ENCODE data around the gene NUP62.
A peak's percentile ranks its signal among the peaks of the same experiment; 100 is the strongest.

The NUP62 gene

DNA sequence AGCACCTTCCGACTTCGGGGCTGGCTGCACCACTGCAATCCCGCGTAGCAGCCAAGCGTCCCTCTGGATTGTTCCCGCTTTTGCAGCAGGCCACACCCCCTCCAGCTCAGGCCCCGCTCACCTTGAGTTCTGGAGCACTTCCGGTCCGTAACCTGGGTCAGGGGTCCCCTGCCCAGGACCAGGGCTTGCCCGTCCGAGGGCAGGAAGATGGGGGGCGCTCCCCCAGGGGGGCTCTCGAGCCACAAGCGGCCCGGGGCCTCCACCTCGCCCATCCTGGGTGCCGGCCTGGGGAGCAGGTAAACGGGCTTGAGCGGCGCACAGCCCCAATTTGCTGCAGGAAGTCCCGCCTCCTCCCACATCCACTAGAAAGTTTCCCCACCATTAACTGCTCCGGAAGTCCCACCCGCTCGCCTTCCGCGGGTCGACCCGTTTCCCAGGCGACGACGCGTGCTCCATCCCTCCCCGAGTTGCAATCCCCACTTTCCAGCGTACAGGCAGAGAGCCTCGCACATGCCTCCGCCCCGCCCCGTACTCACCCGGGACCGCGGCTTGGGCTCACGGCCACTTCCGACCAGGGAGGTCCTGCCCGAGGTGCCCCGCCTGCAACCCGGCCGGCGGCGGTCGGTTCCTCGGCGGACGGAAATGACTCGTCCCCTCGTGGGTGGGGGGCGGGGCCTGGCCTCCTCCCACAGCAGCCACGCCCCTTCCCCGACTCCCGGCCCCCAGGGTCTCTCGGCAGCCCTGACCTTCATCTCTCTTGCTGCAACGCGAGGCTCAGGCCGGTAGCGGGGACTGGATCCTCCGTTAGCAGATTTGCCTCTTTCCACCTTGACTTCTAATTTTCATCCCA lies 62.1 kb downstream of the NUP62 start, which contains the start of gene PNKP:
TSS of gene PNKP (minus strand) at position 644 of the 850 bp plus-strand sequence. CDS start at position 272, 372 bp downstream.
- peak; percentile 94 for DNase-seq (ENCODE audit: low read depth)
- H3K4me3 ChIP-seq (ENCODE audit: low read length): peak within 1 kb of the TSS; percentile 96
- peaks cover 28% of the 10 kb centered on the region for H3K36me3 ChIP-seq (ENCODE audit: control insufficient read depth, insufficient read depth, low read length, severe bottlenecking)
- peaks cover 43% of the 10 kb centered on the region for H3K4me1 ChIP-seq (ENCODE audit: control insufficient read depth, insufficient read depth, low read length)
- H3K9me3 ChIP-seq (ENCODE audit: control insufficient read depth, low read length): no peaks in the 10 kb centered on the region
- H3K9ac ChIP-seq (ENCODE audit: low read length): peak within 1 kb of the TSS; percentile 91
- no peaks in the 10 kb centered on the region for H3K27me3 ChIP-seq (replicated peaks; ENCODE audit: control insufficient read depth, insufficient read depth, low read length)

DNA sequence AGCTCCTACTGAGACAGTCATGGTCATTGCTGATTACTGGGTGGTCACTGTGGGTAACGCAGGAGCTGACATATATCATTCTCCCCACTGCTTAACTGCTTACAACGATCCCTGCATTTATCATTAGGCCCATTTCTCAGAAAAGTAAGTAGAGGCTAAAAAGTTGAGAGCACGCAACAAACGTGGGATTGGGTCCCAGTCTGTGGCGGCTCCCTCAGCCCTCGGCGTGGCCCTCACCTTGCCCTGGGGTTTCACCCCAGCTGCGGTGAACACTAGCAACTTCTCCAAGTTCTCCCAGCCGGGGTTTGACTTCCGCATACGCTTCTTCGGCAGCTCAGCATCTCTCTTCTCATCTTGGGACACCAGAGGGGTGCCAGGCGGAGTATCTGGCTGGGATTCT lies 64.4 kb downstream of the NUP62 start:
- Histone ChIP-seq H3K9me3 (ENCODE audit: control insufficient read depth, low read length) (no peaks in the 10 kb centered on the region), H3K9ac (ENCODE audit: low read length) (no peak overlapping the region), H3K4me3 (ENCODE audit: low read length) (peak overlapping the region; percentile 96), H3K27me3 (replicated peaks; ENCODE audit: control insufficient read depth, insufficient read depth, low read length) (no peaks in the 10 kb centered on the region), H3K36me3 (ENCODE audit: control insufficient read depth, insufficient read depth, low read length, severe bottlenecking) (peaks cover 33% of the 10 kb centered on the region), H3K4me1 (ENCODE audit: control insufficient read depth, insufficient read depth, low read length) (peaks cover 32% of the 10 kb centered on the region)
- DNase-seq (ENCODE audit: low read depth): no peak

DNA sequence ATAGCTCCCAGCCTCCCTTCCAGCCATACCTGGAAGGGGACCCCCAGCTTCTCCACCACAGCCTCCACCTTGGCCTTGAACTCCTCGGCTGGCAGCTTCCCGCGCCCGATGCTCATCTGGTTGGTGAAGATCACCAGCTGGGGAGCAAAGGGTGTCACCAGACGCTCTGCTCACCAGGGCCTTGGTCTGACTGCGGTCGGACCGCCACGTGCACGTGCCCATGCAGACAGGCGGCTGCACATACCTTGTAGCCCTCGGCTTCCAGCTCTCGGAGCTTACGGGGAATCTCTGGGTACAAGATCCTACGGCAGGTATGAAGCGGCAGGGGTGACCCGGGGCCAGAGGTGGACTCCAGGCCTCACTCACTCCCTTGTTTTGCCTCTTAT lies 65.4 kb downstream of the NUP62 start:
- no peaks in the 10 kb centered on the region for H3K27me3 ChIP-seq (replicated peaks; ENCODE audit: control insufficient read depth, insufficient read depth, low read length)
- H3K4me1 ChIP-seq (ENCODE audit: control insufficient read depth, insufficient read depth, low read length): peaks cover 31% of the 10 kb centered on the region
- H3K9ac ChIP-seq (ENCODE audit: low read length): no peak overlapping the region
- H3K4me3 ChIP-seq (ENCODE audit: low read length): no peak overlapping the region
- H3K9me3 ChIP-seq (ENCODE audit: control insufficient read depth, low read length): no peaks in the 10 kb centered on the region
- DNase-seq (ENCODE audit: low read depth): no peak
- H3K36me3 ChIP-seq (ENCODE audit: control insufficient read depth, insufficient read depth, low read length, severe bottlenecking): peaks cover 37% of the 10 kb centered on the region

DNA sequence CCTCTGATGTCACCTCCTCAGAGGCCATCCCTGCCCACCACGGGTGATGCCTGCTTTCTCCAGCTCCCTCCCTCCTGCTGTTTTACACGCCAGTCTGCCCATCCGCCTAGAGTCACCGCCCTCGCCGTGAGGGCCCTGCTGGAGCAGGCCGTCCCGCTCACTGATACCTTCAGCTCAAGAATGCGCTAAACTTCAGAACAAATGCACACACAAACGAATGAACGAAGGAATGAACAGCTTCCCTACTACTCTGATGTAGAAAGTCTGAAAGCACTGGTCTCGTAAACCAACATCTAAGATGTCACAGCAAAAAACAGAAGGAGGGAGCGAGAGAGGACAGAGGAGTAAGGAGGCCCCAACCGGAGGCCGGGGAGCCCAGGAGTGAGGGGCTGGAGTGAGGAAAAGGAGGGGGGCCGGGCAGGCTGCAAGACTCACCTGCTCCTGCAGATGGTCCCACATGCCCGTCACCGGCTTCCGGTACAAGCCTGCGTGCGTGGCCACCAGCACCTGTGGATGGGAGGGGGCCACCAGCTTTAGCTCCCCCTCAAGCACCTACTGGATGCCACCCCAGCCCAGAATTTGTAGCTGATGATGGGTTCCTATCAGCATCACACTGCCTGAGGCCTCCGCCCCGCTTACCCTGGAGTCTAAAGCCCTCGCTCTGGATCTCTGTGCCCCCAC lies 65.9 kb downstream of the NUP62 start:
- H3K36me3 ChIP-seq (ENCODE audit: control insufficient read depth, insufficient read depth, low read length, severe bottlenecking): peaks cover 38% of the 10 kb centered on the region
- H3K4me3 ChIP-seq (ENCODE audit: low read length): no peak overlapping the region
- H3K27me3 ChIP-seq (replicated peaks; ENCODE audit: control insufficient read depth, insufficient read depth, low read length): no peaks in the 10 kb centered on the region
- no peak for DNase-seq (ENCODE audit: low read depth)
- H3K9me3 ChIP-seq (ENCODE audit: control insufficient read depth, low read length): no peaks in the 10 kb centered on the region
- no peak overlapping the region for H3K9ac ChIP-seq (ENCODE audit: low read length)
- peaks cover 26% of the 10 kb centered on the region for H3K4me1 ChIP-seq (ENCODE audit: control insufficient read depth, insufficient read depth, low read length)

DNA sequence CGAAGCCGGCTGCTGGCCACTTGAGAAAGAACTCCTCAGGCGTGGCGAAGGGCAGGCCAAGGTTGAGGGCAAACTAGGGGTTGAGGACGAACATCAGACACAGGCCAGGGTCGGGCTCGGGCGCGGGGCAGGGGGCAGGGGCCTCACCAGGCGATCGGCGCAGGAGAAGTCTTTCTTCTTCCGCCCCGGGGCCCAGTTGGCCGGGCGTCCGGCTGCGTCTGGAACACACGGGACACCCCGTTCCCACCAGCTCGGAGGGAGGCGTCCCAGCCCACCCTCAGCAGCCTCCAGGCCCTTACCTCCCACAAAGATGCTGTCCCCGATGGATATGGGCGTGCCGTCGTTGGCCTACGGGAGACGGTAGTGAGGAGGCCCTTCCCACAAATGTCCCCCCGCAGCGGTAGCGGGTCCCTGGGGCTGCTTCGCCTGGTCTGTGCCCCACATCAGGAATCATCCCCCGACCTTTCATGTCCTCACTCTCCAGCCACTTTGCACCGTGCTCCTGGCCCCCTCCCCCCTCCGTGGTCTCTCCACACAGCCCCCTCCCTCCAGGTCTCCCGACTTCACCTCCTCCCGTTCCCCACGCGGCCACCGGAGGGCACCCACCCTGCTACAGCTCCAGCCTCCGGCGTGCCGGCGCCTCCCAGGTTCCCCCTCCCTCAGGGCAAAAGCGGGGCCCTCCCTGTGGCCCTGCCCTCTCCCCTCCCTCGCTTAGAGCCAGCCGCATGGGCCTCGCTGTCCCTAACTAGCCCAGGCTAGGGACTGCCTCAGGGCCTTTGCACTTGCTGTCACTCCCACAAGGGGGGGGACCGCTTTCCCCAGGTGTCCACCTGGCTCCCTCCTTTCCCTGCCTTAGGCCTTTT lies 66.7 kb downstream of the NUP62 start:
- Histone ChIP-seq H3K4me1 (ENCODE audit: control insufficient read depth, insufficient read depth, low read length) (peaks cover 23% of the 10 kb centered on the region), H3K9me3 (ENCODE audit: control insufficient read depth, low read length) (no peaks in the 10 kb centered on the region), H3K9ac (ENCODE audit: low read length) (no peak overlapping the region), H3K4me3 (ENCODE audit: low read length) (no peak overlapping the region), H3K27me3 (replicated peaks; ENCODE audit: control insufficient read depth, insufficient read depth, low read length) (no peaks in the 10 kb centered on the region), H3K36me3 (ENCODE audit: control insufficient read depth, insufficient read depth, low read length, severe bottlenecking) (peaks cover 46% of the 10 kb centered on the region)
- DNase-seq (ENCODE audit: low read depth): no peak

DNA sequence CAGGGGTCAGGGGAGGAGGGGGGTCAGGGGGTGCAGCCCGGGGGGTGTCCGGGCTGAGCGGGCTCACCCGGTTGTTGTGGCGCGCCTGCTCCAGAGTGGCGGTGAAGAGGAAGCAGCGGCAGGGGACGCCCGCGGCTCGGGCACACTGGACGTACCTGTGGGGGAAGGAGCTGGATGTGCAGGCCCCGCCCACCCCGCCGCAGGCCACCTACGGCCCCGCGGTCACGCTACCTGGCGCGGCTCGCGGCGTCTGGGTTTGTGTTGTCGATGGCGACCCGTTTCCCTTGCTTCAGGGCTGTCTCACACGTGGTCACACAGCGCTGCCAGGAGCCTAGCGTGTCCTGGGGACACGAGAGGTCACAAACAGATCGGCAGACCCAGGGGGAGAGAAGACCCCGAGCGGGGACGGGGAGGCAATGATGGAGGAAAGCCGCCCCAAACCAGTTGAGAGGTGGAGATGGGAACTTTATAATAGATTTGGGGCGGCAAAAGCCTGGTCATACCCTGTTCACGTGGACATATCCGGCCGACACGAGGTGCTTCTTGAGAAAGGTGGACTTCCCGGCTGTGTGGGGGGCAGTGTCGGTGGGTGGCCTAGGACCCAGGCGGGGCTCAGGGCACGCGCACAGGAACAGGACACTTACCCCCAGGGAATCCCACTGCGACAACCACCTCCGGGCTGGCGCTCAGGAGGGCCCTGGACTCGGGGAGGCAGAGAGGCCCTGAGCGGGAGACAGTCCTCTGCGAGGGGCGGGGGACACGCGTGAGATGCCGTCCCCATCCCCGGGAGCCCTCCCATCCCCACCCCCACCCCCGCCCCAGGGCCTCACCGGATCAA lies 67.5 kb downstream of the NUP62 start:
- Histone ChIP-seq H3K9ac (ENCODE audit: low read length) (no peak overlapping the region), H3K4me1 (ENCODE audit: control insufficient read depth, insufficient read depth, low read length) (peaks cover 22% of the 10 kb centered on the region), H3K36me3 (ENCODE audit: control insufficient read depth, insufficient read depth, low read length, severe bottlenecking) (peaks cover 54% of the 10 kb centered on the region), H3K4me3 (ENCODE audit: low read length) (no peak overlapping the region), H3K27me3 (replicated peaks; ENCODE audit: control insufficient read depth, insufficient read depth, low read length) (no peaks in the 10 kb centered on the region), H3K9me3 (ENCODE audit: control insufficient read depth, low read length) (no peaks in the 10 kb centered on the region)
- DNase-seq (ENCODE audit: low read depth): no peak

DNA sequence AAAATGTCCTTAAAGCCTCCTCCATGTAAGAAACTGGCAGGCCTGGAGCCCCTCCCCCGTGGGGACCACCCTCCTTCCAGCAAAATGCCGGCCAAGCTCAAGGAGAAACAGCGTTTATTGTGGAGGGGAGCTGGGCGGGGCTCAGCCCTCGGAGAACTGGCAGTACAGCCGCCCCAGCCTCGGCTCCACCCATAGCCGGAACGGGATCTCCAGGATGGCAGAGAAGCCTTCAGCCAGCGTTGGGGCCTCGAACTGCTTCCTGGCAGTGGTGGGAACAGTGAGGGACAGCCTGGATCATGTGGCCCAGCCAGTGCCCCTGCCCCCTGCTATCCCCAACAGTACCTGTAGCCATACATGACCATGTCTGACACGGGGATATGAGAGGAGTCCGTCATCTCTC lies 68.2 kb downstream of the NUP62 start:
- Histone ChIP-seq H3K36me3 (ENCODE audit: control insufficient read depth, insufficient read depth, low read length, severe bottlenecking) (peaks cover 58% of the 10 kb centered on the region), H3K4me3 (ENCODE audit: low read length) (no peak overlapping the region), H3K4me1 (ENCODE audit: control insufficient read depth, insufficient read depth, low read length) (peaks cover 15% of the 10 kb centered on the region), H3K9me3 (ENCODE audit: control insufficient read depth, low read length) (no peaks in the 10 kb centered on the region), H3K27me3 (replicated peaks; ENCODE audit: control insufficient read depth, insufficient read depth, low read length) (no peaks in the 10 kb centered on the region), H3K9ac (ENCODE audit: low read length) (peak overlapping the region; percentile 52)
- DNase-seq (ENCODE audit: low read depth): no peak

DNA sequence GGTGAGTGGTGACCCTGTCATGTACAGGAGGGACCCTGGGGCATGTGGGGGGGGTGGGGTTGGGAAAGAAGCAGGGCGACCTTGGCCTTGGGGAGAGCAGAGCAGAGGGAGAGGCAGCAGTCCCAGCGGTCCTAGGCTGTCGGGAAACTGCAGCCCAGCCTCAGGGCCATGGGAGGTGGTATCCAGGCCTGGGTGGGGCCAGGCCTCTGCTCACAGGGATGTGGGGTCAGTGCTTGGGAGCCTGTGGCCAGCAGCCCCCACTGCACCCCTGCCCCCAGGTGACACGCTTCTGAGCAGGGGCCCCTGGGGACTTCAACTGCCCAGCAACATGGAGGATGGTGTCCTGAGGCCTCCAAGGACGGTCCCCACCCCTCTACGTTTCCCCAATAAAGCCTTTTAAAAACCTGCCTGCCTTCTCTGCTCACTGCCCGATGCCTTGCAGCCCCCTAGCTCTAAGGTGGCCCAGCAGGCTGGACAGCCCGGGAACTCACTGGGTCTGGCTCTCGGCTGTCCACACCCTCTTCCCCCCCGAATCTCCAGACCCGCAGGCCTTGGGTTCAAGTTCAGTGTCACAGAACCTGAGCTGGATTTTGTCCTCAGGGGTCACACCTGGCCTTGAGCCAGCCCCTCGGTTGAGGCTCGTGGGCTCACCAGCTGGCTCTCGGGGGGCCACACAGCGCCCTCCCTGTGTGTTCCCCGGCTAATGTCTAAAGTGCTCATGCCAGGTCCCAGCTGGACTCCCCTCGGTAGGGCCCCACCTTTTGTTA lies 68.8 kb downstream of the NUP62 start:
- no peak for DNase-seq (ENCODE audit: low read depth)
- H3K9me3 ChIP-seq (ENCODE audit: control insufficient read depth, low read length): no peaks in the 10 kb centered on the region
- no peaks in the 10 kb centered on the region for H3K27me3 ChIP-seq (replicated peaks; ENCODE audit: control insufficient read depth, insufficient read depth, low read length)
- H3K36me3 ChIP-seq (ENCODE audit: control insufficient read depth, insufficient read depth, low read length, severe bottlenecking): peaks cover 64% of the 10 kb centered on the region
- H3K4me3 ChIP-seq (ENCODE audit: low read length): no peak overlapping the region
- H3K9ac ChIP-seq (ENCODE audit: low read length): peak overlapping the region; percentile 52
- peaks cover 10% of the 10 kb centered on the region for H3K4me1 ChIP-seq (ENCODE audit: control insufficient read depth, insufficient read depth, low read length)

DNA sequence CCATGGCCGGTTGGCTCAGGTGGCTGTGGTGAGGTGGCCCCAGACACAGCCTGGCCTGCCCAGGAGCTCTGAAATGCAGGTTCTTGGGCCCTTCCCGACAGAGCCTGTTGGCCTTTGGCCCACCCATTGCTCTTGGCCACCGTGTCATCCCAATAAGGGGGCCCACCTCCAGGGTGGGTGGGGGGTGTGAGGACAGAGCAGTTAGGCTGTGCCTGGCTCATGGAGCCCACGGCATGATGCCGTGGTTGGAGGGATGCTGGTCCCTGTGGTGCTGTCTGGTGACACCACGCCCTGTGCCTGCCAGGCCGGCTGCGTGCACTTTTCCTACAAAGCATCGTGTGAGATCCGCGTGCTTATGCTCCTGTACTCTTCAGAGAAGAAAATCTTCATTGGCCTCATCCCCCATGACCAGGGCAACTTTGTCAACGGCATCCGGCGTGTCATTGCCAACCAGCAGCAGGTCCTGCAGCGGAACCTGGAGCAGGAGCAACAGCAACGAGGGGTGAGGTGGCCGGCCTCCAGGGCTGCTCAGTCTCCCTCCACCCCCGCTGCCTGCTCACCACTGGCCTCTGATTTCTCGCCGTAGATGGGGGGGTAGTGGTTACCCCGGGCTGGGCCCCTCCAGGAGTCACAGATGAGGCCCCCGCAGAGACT lies 69.5 kb downstream of the NUP62 start:
- no peak overlapping the region for H3K4me3 ChIP-seq (ENCODE audit: low read length)

More for the DNA sequence above, 69.5 kb downstream of the NUP62 start:
- Histone ChIP-seq H3K9ac (ENCODE audit: low read length) (no peak overlapping the region), H3K36me3 (ENCODE audit: control insufficient read depth, insufficient read depth, low read length, severe bottlenecking) (peaks cover 71% of the 10 kb centered on the region), H3K9me3 (ENCODE audit: control insufficient read depth, low read length) (no peaks in the 10 kb centered on the region), H3K4me1 (ENCODE audit: control insufficient read depth, insufficient read depth, low read length) (peaks cover 5% of the 10 kb centered on the region), H3K27me3 (replicated peaks; ENCODE audit: control insufficient read depth, insufficient read depth, low read length) (no peaks in the 10 kb centered on the region)
- DNase-seq (ENCODE audit: low read depth): no peak

All from adipocyte (in vitro differentiated cells).